Measurements from ENCODE around the gene SLC31A2.

Gene SLC31A2

GRCh38 chr9:113185271-113185670 is 34.5 kb downstream of the SLC31A2 start:
- H3K4me3 Mint-ChIP-seq = no peak overlapping the region
- intact Hi-C loops (cut with micrococcal nuclease) = loop anchor here (5.0 to 10.0 kb wide), 3 partner anchors 33 to 90 kb away; partner anchors contain the start of genes CDC26, FKBP15, PRPF4 and SLC31A1
- H3K27ac Mint-ChIP-seq = no peak overlapping the region
- peaks cover 82% of the 10 kb centered on the region for H3K36me3 Mint-ChIP-seq (ENCODE audit: low read depth)
- no peaks in the 10 kb centered on the region for H3K9me3 Mint-ChIP-seq
- peaks cover 68% of the 10 kb centered on the region for H3K4me1 Mint-ChIP-seq (ENCODE audit: low read depth)
- H3K27me3 Mint-ChIP-seq = no peaks in the 10 kb centered on the region

GRCh38 chr9:113186137-113186755 is 35.4 kb downstream of the SLC31A2 start:
- H3K4me1 Mint-ChIP-seq (ENCODE audit: low read depth) = peaks cover 73% of the 10 kb centered on the region
- H3K36me3 Mint-ChIP-seq (ENCODE audit: low read depth) = peaks cover 82% of the 10 kb centered on the region
- intact Hi-C loops (cut with micrococcal nuclease) = loop anchor here (5.0 to 10.0 kb wide), 3 partner anchors 34 to 89 kb away; partner anchors contain the start of genes CDC26, FKBP15, PRPF4 and SLC31A1
- no peaks in the 10 kb centered on the region for H3K9me3 Mint-ChIP-seq
- peak overlapping the region; percentile 89 for H3K27ac Mint-ChIP-seq
- no peaks in the 10 kb centered on the region for H3K27me3 Mint-ChIP-seq
- no peak overlapping the region for H3K4me3 Mint-ChIP-seq

- peaks cover 82% of the 10 kb centered on the region for H3K36me3 Mint-ChIP-seq (ENCODE audit: low read depth)
- H3K4me3 Mint-ChIP-seq = peak overlapping the region; percentile 73
- no peaks in the 10 kb centered on the region for H3K27me3 Mint-ChIP-seq
- H3K27ac Mint-ChIP-seq = peak overlapping the region; percentile 89
- no peaks in the 10 kb centered on the region for H3K9me3 Mint-ChIP-seq
- peaks cover 66% of the 10 kb centered on the region for H3K4me1 Mint-ChIP-seq (ENCODE audit: low read depth)
- intact Hi-C loops (cut with micrococcal nuclease) = loop anchor here (1.0 to 10.0 kb wide), 4 partner anchors 17 to 87 kb away; partner anchors contain the start of genes CDC26, FKBP15, PRPF4 and SLC31A1
Observed at GRCh38 chr9:113187929-113188595, 37.3 kb downstream of the SLC31A2 start.

- intact Hi-C loops (cut with micrococcal nuclease) = no loop called here
- Mint-ChIP-seq H3K36me3 (ENCODE audit: low read depth) (peaks cover 80% of the 10 kb centered on the region), H3K27me3 (no peaks in the 10 kb centered on the region), H3K4me3 (no peak overlapping the region), H3K4me1 (ENCODE audit: low read depth) (peaks cover 31% of the 10 kb centered on the region), H3K27ac (no peak overlapping the region), H3K9me3 (no peaks in the 10 kb centered on the region)
Observed at GRCh38 chr9:113192455-113192854, 41.6 kb downstream of the SLC31A2 start.

- Mint-ChIP-seq H3K27me3 (no peaks in the 10 kb centered on the region), H3K4me1 (ENCODE audit: low read depth) (peaks cover 7% of the 10 kb centered on the region), H3K36me3 (ENCODE audit: low read depth) (peaks cover 99% of the 10 kb centered on the region), H3K4me3 (no peak overlapping the region), H3K27ac (no peak overlapping the region), H3K9me3 (no peaks in the 10 kb centered on the region)
- intact Hi-C loops (cut with micrococcal nuclease) = no loop called here
Observed at GRCh38 chr9:113199683-113200329, 49.0 kb downstream of the SLC31A2 start.

- H3K9me3 Mint-ChIP-seq = no peaks in the 10 kb centered on the region
- H3K27ac Mint-ChIP-seq = peak overlapping the region; percentile 20
- no peaks in the 10 kb centered on the region for H3K27me3 Mint-ChIP-seq
Observed at GRCh38 chr9:113205432-113205831, 54.6 kb downstream of the SLC31A2 start.

GRCh38 chr9:113205861-113206260 is 55.1 kb downstream of the SLC31A2 start:
- Mint-ChIP-seq H3K27me3 (no peaks in the 10 kb centered on the region), H3K4me3 (no peak overlapping the region), H3K27ac (no peak overlapping the region), H3K36me3 (ENCODE audit: low read depth) (peaks cover 91% of the 10 kb centered on the region), H3K4me1 (ENCODE audit: low read depth) (peaks cover 51% of the 10 kb centered on the region), H3K9me3 (no peaks in the 10 kb centered on the region)
- intact Hi-C loops (cut with micrococcal nuclease) = loop anchor here (1.0 kb wide), 2 partner anchors 13 to 18 kb away; no protein-coding TSS in a partner anchor

More at GRCh38 chr9:113205432-113205831, 54.6 kb downstream of the SLC31A2 start:
- H3K4me1 Mint-ChIP-seq (ENCODE audit: low read depth) = peaks cover 47% of the 10 kb centered on the region
- intact Hi-C loops (cut with micrococcal nuclease) = loop anchor here (1.0 kb wide), 1 partner anchor 17 kb away; no protein-coding TSS in a partner anchor
- H3K4me3 Mint-ChIP-seq = no peak overlapping the region
- H3K36me3 Mint-ChIP-seq (ENCODE audit: low read depth) = peaks cover 91% of the 10 kb centered on the region

GRCh38 chr9:113210815-113211214 is 60.0 kb downstream of the SLC31A2 start:
- H3K4me1 Mint-ChIP-seq (ENCODE audit: low read depth) = peaks cover 81% of the 10 kb centered on the region
- H3K4me3 Mint-ChIP-seq = no peak overlapping the region
- H3K9me3 Mint-ChIP-seq = no peaks in the 10 kb centered on the region
- intact Hi-C loops (cut with micrococcal nuclease) = no loop called here
- no peaks in the 10 kb centered on the region for H3K27me3 Mint-ChIP-seq
- peaks cover 88% of the 10 kb centered on the region for H3K36me3 Mint-ChIP-seq (ENCODE audit: low read depth)
- H3K27ac Mint-ChIP-seq = peak overlapping the region; percentile 82

Data from dendritic cell treated with granulocyte-macrophage colony-stimulating factor and Interleukin-4, amounts not matched to agents 40 ng/mL and 50 ng/mL, for 4 days (primary cell).